IPS-15b (cell line): Measurements from ENCODE around the gene CCDC172.

ENCODE experiments used
- H3K27me3 ChIP-seq: one replicate; pipeline ENCODE4 v1.6.1; 2013; ENCODE audit warnings: low read length; ENCODE audit not compliant: control insufficient read depth, insufficient read depth
- H3K36me3 ChIP-seq: one replicate; pipeline ENCODE4 v1.6.1; 2013; ENCODE audit warnings: low read length; ENCODE audit not compliant: control insufficient read depth, insufficient read depth
- H3K4me1 ChIP-seq: one replicate; pipeline ENCODE4 v1.6.1; 2013; ENCODE audit warnings: mild to moderate bottlenecking, low read length; ENCODE audit not compliant: control insufficient read depth, insufficient read depth
- H3K4me3 ChIP-seq: one replicate; pipeline ENCODE4 v1.5.1; 2013; ENCODE audit warnings: low read depth, low read length
- H3K9ac ChIP-seq: one replicate; pipeline ENCODE4 v1.6.1; 2013; ENCODE audit warnings: low read depth, mild to moderate bottlenecking, low read length
- H3K9me3 ChIP-seq: one replicate; pipeline ENCODE4 v1.6.1; 2013; ENCODE audit warnings: mild to moderate bottlenecking, low read length; ENCODE audit not compliant: control insufficient read depth, insufficient read depth

The CCDC172 gene

GRCh38 chr10:116402858-116403257 is 78.6 kb downstream of the CCDC172 start:
- H3K9me3 ChIP-seq: no peaks in the 10 kb centered on the region
- no peaks in the 10 kb centered on the region for H3K27me3 ChIP-seq
- no peak overlapping the region for H3K9ac ChIP-seq
- no peaks in the 10 kb centered on the region for H3K36me3 ChIP-seq
- peaks cover 2% of the 10 kb centered on the region for H3K4me1 ChIP-seq
- H3K4me3 ChIP-seq: no peak overlapping the region

GRCh38 chr10:116403740-116404250 is 79.5 kb downstream of the CCDC172 start:
- Histone ChIP-seq H3K4me1 (no peaks in the 10 kb centered on the region), H3K36me3 (no peaks in the 10 kb centered on the region), H3K9ac (no peak overlapping the region), H3K9me3 (no peaks in the 10 kb centered on the region), H3K4me3 (no peak overlapping the region), H3K27me3 (no peaks in the 10 kb centered on the region)

DNA sequence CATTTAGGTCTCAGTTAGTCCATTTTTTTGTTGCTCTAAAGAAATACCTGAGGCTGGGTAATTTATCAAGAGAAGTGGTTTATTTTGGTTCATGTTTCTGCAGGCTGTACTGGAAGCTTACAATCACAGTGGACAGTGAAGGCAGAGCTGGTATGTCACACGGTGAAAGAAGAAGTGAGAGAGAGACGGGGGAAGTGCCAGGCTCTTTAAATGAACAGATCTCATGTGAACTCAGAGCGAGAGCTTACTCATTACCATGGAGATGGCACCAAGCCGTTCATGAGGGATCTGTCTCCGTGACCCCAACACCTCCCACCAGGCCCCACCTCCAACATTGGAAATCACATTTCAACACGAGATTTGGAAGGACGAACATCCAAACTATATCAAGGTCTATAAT is 84.5 kb downstream of the CCDC172 start:
- Histone ChIP-seq H3K4me1 (no peaks in the 10 kb centered on the region), H3K36me3 (no peaks in the 10 kb centered on the region), H3K9ac (no peak overlapping the region), H3K9me3 (no peaks in the 10 kb centered on the region), H3K4me3 (no peak overlapping the region), H3K27me3 (no peaks in the 10 kb centered on the region)

DNA sequence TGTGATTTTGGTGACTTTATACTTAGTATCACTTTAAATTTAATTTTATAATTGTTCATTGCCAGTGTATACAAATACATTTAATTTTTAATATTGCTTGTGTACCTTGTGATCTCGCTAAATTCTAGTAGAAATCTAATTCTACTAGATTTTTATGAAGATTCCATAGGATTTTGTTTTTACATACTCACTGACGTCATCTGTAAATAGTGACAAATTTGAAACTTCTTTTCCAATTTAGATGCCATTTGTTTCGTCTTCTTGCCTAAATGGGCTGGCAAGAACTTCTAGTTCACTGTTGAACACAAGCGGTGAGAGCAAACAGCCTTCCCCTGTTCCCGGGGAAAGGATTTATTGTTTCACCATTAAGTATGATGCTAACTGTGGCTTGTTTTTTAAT is 86.1 kb downstream of the CCDC172 start:
- Histone ChIP-seq H3K9ac (no peak overlapping the region), H3K4me3 (no peak overlapping the region), H3K4me1 (no peaks in the 10 kb centered on the region), H3K27me3 (no peaks in the 10 kb centered on the region), H3K9me3 (no peaks in the 10 kb centered on the region), H3K36me3 (no peaks in the 10 kb centered on the region)

- Histone ChIP-seq H3K4me1 (no peaks in the 10 kb centered on the region), H3K27me3 (no peaks in the 10 kb centered on the region), H3K9ac (no peak overlapping the region), H3K36me3 (no peaks in the 10 kb centered on the region), H3K4me3 (no peak overlapping the region), H3K9me3 (no peaks in the 10 kb centered on the region)
These were observed 93.6 kb downstream of the CCDC172 start for GRCh38 chr10:116417821-116418220.

DNA sequence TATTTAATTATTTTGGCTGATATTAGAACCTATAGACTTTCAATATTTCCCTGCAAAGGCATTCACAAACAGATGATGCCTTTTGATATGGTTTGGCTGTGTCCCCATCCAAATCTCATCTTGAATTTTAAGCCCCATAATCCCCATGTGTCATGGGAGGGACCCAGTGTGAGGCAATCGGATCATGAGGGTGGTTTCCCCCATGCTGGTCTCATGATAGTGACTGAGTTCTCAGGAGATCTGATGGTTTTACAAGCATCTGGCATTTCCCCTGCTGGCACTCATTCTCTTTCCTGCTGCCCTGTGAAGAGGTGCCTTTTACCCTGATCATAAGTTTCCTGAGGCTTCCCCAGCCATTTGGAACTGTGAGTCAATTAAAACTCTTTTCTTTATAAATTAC is 94.1 kb downstream of the CCDC172 start:
- Histone ChIP-seq H3K4me1 (no peaks in the 10 kb centered on the region), H3K9me3 (no peaks in the 10 kb centered on the region), H3K9ac (no peak overlapping the region), H3K36me3 (no peaks in the 10 kb centered on the region), H3K27me3 (no peaks in the 10 kb centered on the region), H3K4me3 (no peak overlapping the region)

DNA sequence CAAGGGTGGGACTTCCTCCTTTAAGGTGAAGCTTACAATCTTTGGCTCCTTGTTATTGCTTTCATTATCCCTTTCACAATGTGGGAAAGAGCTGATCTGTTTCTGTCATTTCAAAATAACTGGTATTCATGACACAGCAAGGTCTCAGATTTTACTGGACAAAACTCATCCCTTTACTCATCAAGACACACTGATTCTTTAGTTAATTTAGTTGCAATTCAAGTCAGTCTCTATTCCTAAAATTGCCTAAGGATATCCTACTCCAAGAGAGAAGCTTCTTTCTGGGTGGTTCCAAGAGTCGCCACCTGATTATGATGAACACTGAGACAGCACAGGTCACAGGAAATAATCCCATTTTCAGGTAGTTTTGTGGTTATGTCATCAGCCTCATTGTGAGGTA is 97.6 kb downstream of the CCDC172 start:
- Histone ChIP-seq H3K4me3 (no peak overlapping the region), H3K27me3 (no peaks in the 10 kb centered on the region), H3K9ac (no peak overlapping the region), H3K36me3 (no peaks in the 10 kb centered on the region), H3K9me3 (no peaks in the 10 kb centered on the region), H3K4me1 (no peaks in the 10 kb centered on the region)

DNA sequence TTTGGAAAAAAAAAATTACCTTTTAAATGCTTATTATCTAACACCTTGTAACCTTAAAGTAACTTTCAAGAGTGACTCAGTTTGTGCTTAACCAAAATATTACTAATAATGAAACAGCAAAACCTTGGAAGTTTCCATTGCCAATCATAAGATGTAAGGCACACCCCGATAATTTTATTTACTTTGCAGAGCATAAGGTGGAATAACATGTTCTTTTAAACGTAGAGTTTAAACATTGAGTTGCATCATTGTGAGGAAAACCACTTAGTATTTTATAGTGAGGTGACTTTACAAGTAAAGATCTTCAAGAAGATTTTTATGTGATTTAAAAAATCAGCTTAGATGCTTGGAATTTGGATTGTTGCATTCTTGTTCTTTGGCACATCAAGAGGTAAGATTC is 103.4 kb downstream of the CCDC172 start, which contains the start of gene PNLIPRP3:
PNLIPRP3 (plus strand) TSS at position 177 of the 400 bp plus-strand sequence; CDS start at position 343, 166 bp downstream.
- H3K4me3 ChIP-seq: no peak within 1 kb of the TSS
- no peak within 1 kb of the TSS for H3K9ac ChIP-seq
- H3K9me3 ChIP-seq: no peaks in the 10 kb centered on the region
- no peaks in the 10 kb centered on the region for H3K36me3 ChIP-seq
- no peaks in the 10 kb centered on the region for H3K27me3 ChIP-seq
- no peaks in the 10 kb centered on the region for H3K4me1 ChIP-seq

DNA sequence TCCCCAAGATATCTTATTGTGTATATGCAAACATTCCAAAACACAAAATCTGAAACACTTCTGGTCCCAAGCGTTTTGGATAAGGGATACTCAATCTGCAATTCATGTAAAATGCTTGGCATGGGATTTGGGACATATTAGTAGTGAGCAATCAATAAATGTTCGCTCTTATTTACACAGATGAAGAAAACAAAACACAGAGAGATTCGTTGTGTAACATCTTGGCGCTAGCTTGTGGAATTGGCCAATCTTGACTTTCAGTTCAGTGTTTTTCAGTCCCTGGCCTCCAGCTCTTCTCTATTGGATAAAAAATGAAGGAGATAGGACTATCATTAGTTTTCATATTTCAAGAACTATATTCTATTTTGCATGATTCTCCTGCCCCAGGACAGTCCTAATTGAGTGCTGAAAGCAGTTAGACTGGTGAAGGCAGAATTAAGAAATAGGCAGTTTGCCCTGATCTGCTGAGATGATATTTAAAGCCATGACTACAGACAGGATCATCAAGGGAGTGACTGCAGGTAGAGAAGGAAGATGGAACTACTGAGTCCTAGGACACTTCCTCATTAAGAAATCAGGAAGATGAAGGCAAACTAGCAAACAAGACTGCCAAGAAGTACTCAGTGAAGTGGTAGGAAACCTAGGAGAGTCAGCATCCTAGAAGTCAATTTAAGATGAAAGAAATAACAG is 105.2 kb downstream of the CCDC172 start:
- Histone ChIP-seq H3K9ac (no peak overlapping the region), H3K4me3 (no peak overlapping the region), H3K36me3 (no peaks in the 10 kb centered on the region), H3K27me3 (no peaks in the 10 kb centered on the region), H3K9me3 (no peaks in the 10 kb centered on the region), H3K4me1 (no peaks in the 10 kb centered on the region)
